Neural cell (in vitro differentiated cells): ENCODE measurements around the gene ATP8B4. TPM values are rescaled to one million over a fixed set of nuclear protein-coding genes. Genes with fewer than 3 reads are reported as not detected.

Experiments
- H2AFZ ChIP-seq: fragments of 200-600, 300-800 bp; sonication (generic), shearing (Covaris generic); 2 replicates; pipeline ENCODE4 v1.6.0; 2014; ENCODE audit warnings: low read depth, mild to moderate bottlenecking, antibody characterized with exemption, low read length, moderate library complexity
- H3F3A ChIP-seq: fragments of 200-600 bp; shearing (Covaris generic); 2 replicates; pipeline ENCODE4 v1.6.1; 2016; ENCODE audit warnings: mild to moderate bottlenecking, moderate library complexity, mixed read lengths, antibody characterized with exemption, low read length; ENCODE audit not compliant: insufficient read depth, poor library complexity, severe bottlenecking
- H3K27ac ChIP-seq: fragments of 200-600, 300-800 bp; sonication (generic), shearing (Covaris generic); 2 replicates; pipeline ENCODE4 v1.5.1; 2014; ENCODE audit warnings: mild to moderate bottlenecking, low read length, moderate library complexity
- H3K27me3 ChIP-seq: fragments of 300-800, 200-600 bp; sonication (generic), shearing (Covaris generic); 2 replicates; pipeline ENCODE4 v1.6.0; 2014; ENCODE audit warnings: mild to moderate bottlenecking, low read depth, low read length, moderate library complexity; ENCODE audit not compliant: insufficient read depth
- H3K36me3 ChIP-seq: fragments of 300-800, 200-600 bp; sonication (generic), shearing (Covaris generic); 2 replicates; pipeline ENCODE4 v1.5.1; 2014; ENCODE audit warnings: mild to moderate bottlenecking, antibody characterized with exemption, low read length, moderate library complexity; ENCODE audit not compliant: insufficient read depth
- H3K4me2 ChIP-seq: fragments of 300-800, 200-600 bp; sonication (generic), shearing (Covaris generic); 2 replicates; pipeline ENCODE4 v1.6.0; 2014; ENCODE audit warnings: mild to moderate bottlenecking, low read length
- H3K4me3 ChIP-seq: fragments of 300-800, 200-600 bp; sonication (generic), shearing (Covaris generic); 2 replicates; pipeline ENCODE4 v1.5.1; 2014; ENCODE audit warnings: mild to moderate bottlenecking, low read length, moderate library complexity
- H3K79me2 ChIP-seq: fragments of 200-600 bp; shearing (Covaris generic); replicated peaks from 2 replicates; pipeline ENCODE4 v1.6.0; 2014; ENCODE audit warnings: mild to moderate bottlenecking, low read length, moderate library complexity; ENCODE audit not compliant: insufficient read depth
- H3K9ac ChIP-seq: fragments of 300-800, 200-600 bp; sonication (generic), shearing (Covaris generic); 2 replicates; pipeline ENCODE4 v1.6.1; 2016; ENCODE audit warnings: mild to moderate bottlenecking, low read length, mixed read lengths
- H3K9me2 ChIP-seq: fragments of 200-600 bp; shearing (Covaris generic); 2 replicates; pipeline ENCODE4 v1.6.1; 2016; ENCODE audit warnings: mild to moderate bottlenecking, low read length, mixed read lengths; ENCODE audit not compliant: insufficient read depth
- H3K9me3 ChIP-seq: fragments of 200-600, 300-800 bp; sonication (generic), shearing (Covaris generic); 2 replicates; pipeline ENCODE4 v1.6.1; 2016; ENCODE audit warnings: mild to moderate bottlenecking, mixed run types, low read length, moderate library complexity, mixed read lengths
- H4K20me1 ChIP-seq: fragments of 200-600 bp; shearing (Covaris generic); 2 replicates; pipeline ENCODE4 v1.6.1; 2016; ENCODE audit warnings: mild to moderate bottlenecking, mixed run types; ENCODE audit not compliant: insufficient read depth
- EP300 ChIP-seq: fragments of 450-650 bp; conservative IDR thresholded peaks from 2 replicates; pipeline ENCODE4 v1.6.1; 2014; ENCODE audit warnings: antibody characterized with exemption, mild to moderate bottlenecking, moderate library complexity; ENCODE audit not compliant: poor library complexity, severe bottlenecking
- EZH2 ChIP-seq: fragments of 200-600, 300-800 bp; shearing (Covaris generic), sonication (generic); IDR thresholded peaks from 2 replicates; pipeline ENCODE4 v1.6.1; 2014; ENCODE audit warnings: antibody characterized with exemption, low read length, borderline replicate concordance, mild to moderate bottlenecking; ENCODE audit not compliant: insufficient read depth, poor library complexity, severe bottlenecking
- RAD21 ChIP-seq: fragments of 450-650 bp; conservative IDR thresholded peaks from 2 replicates; pipeline ENCODE4 v1.6.1; 2014; ENCODE audit warnings: antibody characterized with exemption, mild to moderate bottlenecking, moderate library complexity
- SMC3 ChIP-seq: fragments of 450-650 bp; conservative IDR thresholded peaks from 2 replicates; pipeline ENCODE4 v1.6.1; 2014; ENCODE audit warnings: antibody characterized with exemption, mild to moderate bottlenecking, moderate library complexity; ENCODE audit not compliant: poor library complexity
- TAF1 ChIP-seq: IDR thresholded peaks from 2 replicates; pipeline ENCODE4 v1.6.1; 2012; ENCODE audit warnings: low read depth
- polyA plus RNA-seq: library from polyadenylated mRNA; depleted of rRNA; stranded (reverse); fragments of >200 nt; gene quantifications from 2 replicates; pipeline ENCODE4 v1.2.3, GENCODE V29; 2014
- TF ChIP-seq, protein P1 (sequence below): fragments of 450-650 bp; IDR thresholded peaks from 2 replicates; pipeline ENCODE4 v1.5.1; 2014; ENCODE audit warnings: antibody characterized with exemption, mild to moderate bottlenecking, moderate library complexity; ENCODE audit not compliant: poor library complexity, severe bottlenecking
- TF ChIP-seq, protein P2 (sequence below): IDR thresholded peaks from 2 replicates; pipeline ENCODE4 v1.6.1; 2012; ENCODE audit warnings: borderline replicate concordance

ATP8B4 gene
- polyA plus RNA-seq, 1 donor from 2014 or later: 2.9 TPM

DNA sequence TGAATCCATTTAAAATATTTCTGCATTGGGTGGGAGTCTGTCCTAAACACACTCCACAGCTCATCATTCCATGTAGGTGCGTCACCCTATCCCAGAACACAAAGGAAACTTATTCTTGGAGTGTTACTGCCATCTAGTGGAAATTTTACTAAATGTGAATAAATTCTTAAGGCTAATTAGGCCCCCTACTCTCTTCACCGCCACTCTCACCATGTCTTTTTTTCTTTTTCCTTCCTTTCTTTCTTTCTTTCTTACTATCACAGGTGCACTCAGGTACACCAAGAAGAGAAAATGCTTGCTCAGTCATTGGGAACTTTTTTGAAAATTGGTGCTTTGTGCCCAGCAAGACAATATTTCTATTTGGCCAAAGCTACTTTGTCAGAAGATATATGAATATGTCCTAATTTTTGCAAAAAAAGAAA, 26.4 kb upstream of the ATP8B4 start:
- Histone ChIP-seq H3K27me3 (no peaks in the 10 kb centered on the region), H3K9me3 (no peaks in the 10 kb centered on the region), H2AFZ (no peak overlapping the region), H3K27ac (no peak overlapping the region), H3F3A (no peaks in the 10 kb centered on the region), H3K79me2 (no peaks in the 10 kb centered on the region), H3K4me2 (no peak overlapping the region), H3K4me3 (no peak overlapping the region), H3K9me2 (no peaks in the 10 kb centered on the region), H4K20me1 (no peaks in the 10 kb centered on the region), H3K9ac (no peak overlapping the region), H3K36me3 (no peaks in the 10 kb centered on the region)
- TF ChIP-seq, protein P1, sequence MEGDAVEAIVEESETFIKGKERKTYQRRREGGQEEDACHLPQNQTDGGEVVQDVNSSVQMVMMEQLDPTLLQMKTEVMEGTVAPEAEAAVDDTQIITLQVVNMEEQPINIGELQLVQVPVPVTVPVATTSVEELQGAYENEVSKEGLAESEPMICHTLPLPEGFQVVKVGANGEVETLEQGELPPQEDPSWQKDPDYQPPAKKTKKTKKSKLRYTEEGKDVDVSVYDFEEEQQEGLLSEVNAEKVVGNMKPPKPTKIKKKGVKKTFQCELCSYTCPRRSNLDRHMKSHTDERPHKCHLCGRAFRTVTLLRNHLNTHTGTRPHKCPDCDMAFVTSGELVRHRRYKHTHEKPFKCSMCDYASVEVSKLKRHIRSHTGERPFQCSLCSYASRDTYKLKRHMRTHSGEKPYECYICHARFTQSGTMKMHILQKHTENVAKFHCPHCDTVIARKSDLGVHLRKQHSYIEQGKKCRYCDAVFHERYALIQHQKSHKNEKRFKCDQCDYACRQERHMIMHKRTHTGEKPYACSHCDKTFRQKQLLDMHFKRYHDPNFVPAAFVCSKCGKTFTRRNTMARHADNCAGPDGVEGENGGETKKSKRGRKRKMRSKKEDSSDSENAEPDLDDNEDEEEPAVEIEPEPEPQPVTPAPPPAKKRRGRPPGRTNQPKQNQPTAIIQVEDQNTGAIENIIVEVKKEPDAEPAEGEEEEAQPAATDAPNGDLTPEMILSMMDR: peak; percentile 86
- TF ChIP-seq RAD21: peak; percentile 93
- no peak for TF ChIP-seq EP300
- peak; percentile 90 for TF ChIP-seq SMC3
- no peak for TF ChIP-seq TAF1
- TF ChIP-seq, protein P2, sequence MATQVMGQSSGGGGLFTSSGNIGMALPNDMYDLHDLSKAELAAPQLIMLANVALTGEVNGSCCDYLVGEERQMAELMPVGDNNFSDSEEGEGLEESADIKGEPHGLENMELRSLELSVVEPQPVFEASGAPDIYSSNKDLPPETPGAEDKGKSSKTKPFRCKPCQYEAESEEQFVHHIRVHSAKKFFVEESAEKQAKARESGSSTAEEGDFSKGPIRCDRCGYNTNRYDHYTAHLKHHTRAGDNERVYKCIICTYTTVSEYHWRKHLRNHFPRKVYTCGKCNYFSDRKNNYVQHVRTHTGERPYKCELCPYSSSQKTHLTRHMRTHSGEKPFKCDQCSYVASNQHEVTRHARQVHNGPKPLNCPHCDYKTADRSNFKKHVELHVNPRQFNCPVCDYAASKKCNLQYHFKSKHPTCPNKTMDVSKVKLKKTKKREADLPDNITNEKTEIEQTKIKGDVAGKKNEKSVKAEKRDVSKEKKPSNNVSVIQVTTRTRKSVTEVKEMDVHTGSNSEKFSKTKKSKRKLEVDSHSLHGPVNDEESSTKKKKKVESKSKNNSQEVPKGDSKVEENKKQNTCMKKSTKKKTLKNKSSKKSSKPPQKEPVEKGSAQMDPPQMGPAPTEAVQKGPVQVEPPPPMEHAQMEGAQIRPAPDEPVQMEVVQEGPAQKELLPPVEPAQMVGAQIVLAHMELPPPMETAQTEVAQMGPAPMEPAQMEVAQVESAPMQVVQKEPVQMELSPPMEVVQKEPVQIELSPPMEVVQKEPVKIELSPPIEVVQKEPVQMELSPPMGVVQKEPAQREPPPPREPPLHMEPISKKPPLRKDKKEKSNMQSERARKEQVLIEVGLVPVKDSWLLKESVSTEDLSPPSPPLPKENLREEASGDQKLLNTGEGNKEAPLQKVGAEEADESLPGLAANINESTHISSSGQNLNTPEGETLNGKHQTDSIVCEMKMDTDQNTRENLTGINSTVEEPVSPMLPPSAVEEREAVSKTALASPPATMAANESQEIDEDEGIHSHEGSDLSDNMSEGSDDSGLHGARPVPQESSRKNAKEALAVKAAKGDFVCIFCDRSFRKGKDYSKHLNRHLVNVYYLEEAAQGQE: no peak

DNA sequence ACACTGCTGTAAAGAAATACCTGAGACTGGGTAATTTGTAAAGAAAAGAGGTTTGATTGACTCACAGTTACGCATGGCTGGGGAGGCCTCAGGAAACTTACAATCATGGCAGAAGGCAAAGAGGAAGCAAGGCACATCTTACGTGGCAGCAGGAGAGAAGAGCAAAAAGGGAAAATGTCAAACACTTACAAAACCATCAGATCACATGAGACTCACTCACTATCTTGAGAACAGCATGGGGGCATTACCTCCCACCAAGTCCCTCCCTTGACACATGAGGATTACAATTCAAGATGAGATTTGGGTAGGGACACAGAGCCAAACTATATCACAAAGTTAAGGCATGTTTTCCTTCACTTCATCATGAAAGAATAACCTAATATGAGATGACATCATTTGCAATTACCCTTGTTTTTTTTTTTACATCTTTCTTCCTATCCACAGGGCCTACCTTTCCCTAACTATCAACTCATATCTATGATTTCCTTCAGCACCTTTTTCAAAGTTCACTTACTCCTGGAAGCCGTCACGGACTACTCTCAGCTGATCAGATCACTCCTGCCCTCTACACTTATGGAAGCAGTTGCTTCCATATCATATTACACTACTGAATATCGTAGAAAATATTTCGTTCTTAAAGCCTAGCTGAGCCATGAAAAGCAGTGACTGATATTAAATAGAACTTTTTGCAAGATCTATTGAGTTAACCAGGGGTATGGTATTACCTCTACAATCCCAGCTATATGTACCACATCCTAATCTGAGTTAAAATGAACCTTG, 25.5 kb upstream of the ATP8B4 start:
- no peak overlapping the region for H3K9ac ChIP-seq
- H3K9me3 ChIP-seq: no peaks in the 10 kb centered on the region
- TF ChIP-seq TAF1 (no peak), RAD21 (no peak), EZH2 (no peak)
- TF ChIP-seq, protein P2: no peak
- H2AFZ ChIP-seq: no peak overlapping the region
- no peaks in the 10 kb centered on the region for H3K27me3 ChIP-seq
- H3K36me3 ChIP-seq: no peaks in the 10 kb centered on the region
- no peaks in the 10 kb centered on the region for H3F3A ChIP-seq
- no peak overlapping the region for H3K4me2 ChIP-seq
- no peak overlapping the region for H3K4me3 ChIP-seq
- H3K79me2 ChIP-seq: no peaks in the 10 kb centered on the region
- H4K20me1 ChIP-seq: no peaks in the 10 kb centered on the region
- no peaks in the 10 kb centered on the region for H3K9me2 ChIP-seq
- H3K27ac ChIP-seq: no peak overlapping the region
